ENCODE results near the gene USP34.

The USP34 gene

DNA sequence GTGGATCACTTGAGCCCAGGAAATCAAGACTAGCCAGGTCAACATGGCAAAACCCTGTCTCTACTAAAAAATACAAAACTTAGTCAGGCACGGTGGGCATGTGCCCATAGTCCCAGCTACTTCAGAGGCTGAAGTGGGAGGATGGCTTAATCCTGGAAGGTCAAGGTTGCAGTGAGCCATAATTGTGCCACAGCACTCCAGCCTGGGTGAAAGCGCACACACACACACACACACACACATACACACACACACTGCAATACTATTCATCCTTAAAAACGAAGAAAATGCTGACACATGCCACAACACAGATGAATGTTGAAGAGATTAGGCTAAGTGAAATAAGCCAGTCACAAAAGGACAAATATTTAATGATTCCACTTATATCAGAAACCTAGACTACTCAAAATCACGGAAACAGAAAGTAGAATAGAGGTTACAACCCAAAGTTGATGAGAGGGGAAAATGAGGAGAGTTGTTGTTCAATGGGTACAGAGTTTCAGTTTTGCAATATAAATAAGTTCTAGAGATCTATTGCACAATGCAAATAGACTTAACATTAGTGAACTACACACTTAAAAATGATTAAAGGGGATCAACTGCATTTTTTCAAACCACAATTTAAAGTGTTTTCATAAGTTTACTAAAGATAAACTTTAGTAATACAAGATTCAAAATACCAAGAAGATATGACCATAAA, 114.5 kb downstream of the USP34 start:
- peaks cover 44% of the 10 kb centered on the region for H3K36me3 Mint-ChIP-seq (ENCODE audit: low read depth)
- H3K27ac Mint-ChIP-seq, result no peak overlapping the region
- H3K27me3 Mint-ChIP-seq (ENCODE audit: low read depth), result no peaks in the 10 kb centered on the region
- peaks cover 24% of the 10 kb centered on the region for H3K9me3 Mint-ChIP-seq
- no peak overlapping the region for H3K4me3 Mint-ChIP-seq
- H3K4me1 Mint-ChIP-seq (ENCODE audit: low read depth), result peaks cover 17% of the 10 kb centered on the region

GRCh38 chr2:61354543-61355197, 116.2 kb downstream of the USP34 start:
- Mint-ChIP-seq H3K9me3 (peaks cover 24% of the 10 kb centered on the region), H3K27me3 (ENCODE audit: low read depth) (no peaks in the 10 kb centered on the region), H3K4me3 (no peak overlapping the region), H3K36me3 (ENCODE audit: low read depth) (peaks cover 48% of the 10 kb centered on the region), H3K27ac (no peak overlapping the region), H3K4me1 (ENCODE audit: low read depth) (peaks cover 16% of the 10 kb centered on the region)

DNA sequence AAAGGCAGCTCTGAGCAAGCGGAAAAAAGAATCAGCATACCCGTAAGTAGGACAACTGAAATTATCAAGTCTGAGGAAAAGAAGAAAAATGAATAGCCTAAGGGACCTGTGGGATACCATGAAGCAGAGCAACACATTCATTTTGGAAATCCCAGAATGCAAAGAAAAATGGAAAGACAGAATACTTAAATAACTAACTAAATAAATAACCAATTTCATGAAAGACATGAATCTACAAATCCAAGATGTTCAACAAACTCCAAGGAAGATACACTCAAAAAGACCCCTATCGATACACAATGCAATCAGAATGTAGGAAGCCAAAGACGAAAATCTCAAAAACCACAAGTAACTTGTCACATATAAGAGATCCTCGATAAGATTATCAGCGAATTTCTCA, 117.0 kb downstream of the USP34 start:
- peaks cover 15% of the 10 kb centered on the region for H3K4me1 Mint-ChIP-seq (ENCODE audit: low read depth)
- no peak overlapping the region for H3K27ac Mint-ChIP-seq
- peaks cover 52% of the 10 kb centered on the region for H3K36me3 Mint-ChIP-seq (ENCODE audit: low read depth)
- H3K27me3 Mint-ChIP-seq (ENCODE audit: low read depth), result no peaks in the 10 kb centered on the region
- H3K4me3 Mint-ChIP-seq, result no peak overlapping the region
- H3K9me3 Mint-ChIP-seq, result peaks cover 24% of the 10 kb centered on the region

DNA sequence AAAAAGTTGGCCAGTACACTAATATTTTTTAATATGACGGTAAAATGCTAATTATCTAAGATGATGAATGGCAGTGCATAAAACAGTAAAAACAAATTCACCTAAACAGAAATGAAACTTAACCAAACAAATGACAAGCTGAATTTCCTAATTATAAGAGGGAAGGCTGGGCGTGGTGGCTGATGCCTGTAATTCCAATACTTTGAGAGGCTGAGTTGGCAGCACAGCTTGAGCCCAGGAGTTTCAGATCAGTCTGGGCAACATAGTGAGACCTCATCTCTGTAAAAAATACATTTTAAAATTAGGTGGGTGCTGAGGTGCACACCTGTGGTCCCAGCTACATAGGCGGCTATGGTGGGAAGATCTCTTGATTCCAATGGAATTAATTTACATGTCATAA, 120.1 kb downstream of the USP34 start:
- Mint-ChIP-seq H3K27me3 (ENCODE audit: low read depth) (no peaks in the 10 kb centered on the region), H3K4me1 (ENCODE audit: low read depth) (peaks cover 4% of the 10 kb centered on the region), H3K27ac (no peak overlapping the region), H3K4me3 (no peak overlapping the region), H3K36me3 (ENCODE audit: low read depth) (peaks cover 48% of the 10 kb centered on the region), H3K9me3 (peaks cover 24% of the 10 kb centered on the region)

DNA sequence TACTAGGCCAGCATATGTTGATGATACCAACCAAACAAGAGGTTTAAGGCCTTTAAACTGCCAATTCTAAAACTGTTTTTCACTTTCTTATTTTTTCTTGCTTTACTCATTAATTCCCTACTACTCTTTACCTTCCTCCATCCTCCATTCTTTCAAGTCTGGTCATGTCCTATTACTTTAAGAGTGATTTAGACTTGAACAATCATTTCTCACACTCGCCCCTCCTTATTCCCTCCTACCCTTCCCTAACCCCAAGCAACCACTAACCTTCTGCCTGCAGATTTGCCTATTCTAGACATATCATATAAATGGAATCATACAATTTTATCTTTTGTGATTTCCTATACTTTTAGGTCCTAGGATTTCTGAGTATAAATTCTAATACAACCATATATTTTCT, 127.7 kb downstream of the USP34 start:
- Mint-ChIP-seq H3K4me3 (no peak overlapping the region), H3K27ac (no peak overlapping the region), H3K27me3 (ENCODE audit: low read depth) (no peaks in the 10 kb centered on the region), H3K4me1 (ENCODE audit: low read depth) (peaks cover 5% of the 10 kb centered on the region), H3K9me3 (no peaks in the 10 kb centered on the region), H3K36me3 (ENCODE audit: low read depth) (peaks cover 48% of the 10 kb centered on the region)

DNA sequence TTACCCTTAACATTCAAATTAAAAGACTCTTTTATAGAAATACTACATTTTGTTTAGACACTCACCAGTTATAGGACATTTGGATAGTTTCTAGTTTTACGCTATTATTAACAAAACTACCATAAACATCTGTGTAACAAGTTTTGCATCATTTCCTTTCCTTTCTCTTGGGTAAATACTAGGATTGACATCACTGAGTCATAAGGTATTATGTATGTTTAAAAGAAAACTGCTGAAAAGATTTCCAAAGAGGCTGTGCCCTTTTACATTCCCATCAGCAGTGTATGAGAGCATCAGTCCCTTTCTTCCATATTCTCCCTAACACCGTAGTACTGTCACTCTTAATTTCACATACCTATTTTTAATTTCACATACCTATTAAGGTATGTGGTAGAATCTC, 130.6 kb downstream of the USP34 start:
- Mint-ChIP-seq H3K4me1 (ENCODE audit: low read depth) (peaks cover 4% of the 10 kb centered on the region), H3K36me3 (ENCODE audit: low read depth) (peaks cover 39% of the 10 kb centered on the region), H3K9me3 (no peaks in the 10 kb centered on the region), H3K27ac (no peak overlapping the region), H3K27me3 (ENCODE audit: low read depth) (no peaks in the 10 kb centered on the region), H3K4me3 (no peak overlapping the region)

DNA sequence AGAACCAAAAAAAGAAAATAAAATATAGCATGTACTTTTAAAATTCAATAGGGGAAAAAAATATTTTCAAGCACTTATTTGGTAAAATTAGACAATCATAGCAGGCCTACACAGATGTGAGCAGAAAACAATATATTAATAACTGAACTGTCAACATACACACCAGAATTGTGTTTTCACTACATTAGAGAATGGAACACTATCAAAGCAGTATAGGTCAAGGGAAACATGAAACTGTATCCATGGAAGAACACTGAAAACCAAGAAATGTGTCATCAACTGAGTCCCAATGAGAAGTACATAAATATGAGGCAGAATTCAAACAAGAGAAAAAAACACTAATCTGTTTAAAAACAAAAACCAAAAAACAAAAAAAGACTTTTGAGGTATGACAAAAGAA, 132.4 kb downstream of the USP34 start:
- no peak overlapping the region for H3K4me3 Mint-ChIP-seq
- no peaks in the 10 kb centered on the region for H3K9me3 Mint-ChIP-seq
- H3K27ac Mint-ChIP-seq, result no peak overlapping the region
- no peaks in the 10 kb centered on the region for H3K27me3 Mint-ChIP-seq (ENCODE audit: low read depth)
- peaks cover 4% of the 10 kb centered on the region for H3K4me1 Mint-ChIP-seq (ENCODE audit: low read depth)
- H3K36me3 Mint-ChIP-seq (ENCODE audit: low read depth), result peaks cover 30% of the 10 kb centered on the region

DNA sequence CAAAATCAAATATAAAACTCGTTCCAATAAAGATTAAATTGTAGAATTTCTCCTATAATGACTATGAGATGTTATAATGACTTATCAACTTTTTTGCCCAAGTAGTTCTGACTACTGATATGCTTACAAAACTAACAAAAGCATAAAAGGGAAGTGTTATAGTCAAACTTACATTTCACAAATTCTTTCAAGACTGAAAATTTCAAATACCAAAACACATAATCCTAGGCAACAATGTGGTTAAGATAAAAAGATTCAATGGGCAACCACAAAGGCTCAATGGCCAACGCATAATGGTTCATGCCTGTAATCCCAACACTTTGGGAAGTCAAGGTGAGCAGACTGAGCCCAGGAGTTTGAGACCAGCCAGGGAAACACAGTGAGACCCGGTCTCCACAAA, 135.7 kb downstream of the USP34 start:
- Mint-ChIP-seq H3K27ac (no peak overlapping the region), H3K9me3 (no peaks in the 10 kb centered on the region), H3K4me1 (ENCODE audit: low read depth) (peaks cover 1% of the 10 kb centered on the region), H3K36me3 (ENCODE audit: low read depth) (peaks cover 19% of the 10 kb centered on the region), H3K4me3 (no peak overlapping the region), H3K27me3 (ENCODE audit: low read depth) (no peaks in the 10 kb centered on the region)

DNA sequence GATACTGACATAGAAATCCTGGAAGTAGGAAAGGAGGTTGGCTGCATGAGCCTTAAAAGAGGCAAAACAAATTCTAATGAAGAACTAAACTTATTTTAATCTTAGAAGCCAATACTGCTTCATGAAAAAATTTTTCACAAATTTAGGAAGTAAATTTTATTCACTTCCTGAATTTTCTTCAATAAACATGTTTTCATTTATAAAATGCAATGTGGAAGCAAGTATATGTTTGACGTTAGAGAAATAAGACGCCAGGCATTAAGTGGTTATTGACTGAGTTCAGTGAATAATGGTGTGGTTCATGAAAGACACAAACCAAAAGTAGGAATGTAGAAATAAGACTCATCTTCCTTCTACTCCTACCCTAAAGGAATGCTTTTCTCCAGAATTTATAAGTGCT, 136.4 kb downstream of the USP34 start:
- H3K4me1 Mint-ChIP-seq (ENCODE audit: low read depth), result peaks cover 1% of the 10 kb centered on the region
- H3K36me3 Mint-ChIP-seq (ENCODE audit: low read depth), result peaks cover 21% of the 10 kb centered on the region
- no peak overlapping the region for H3K27ac Mint-ChIP-seq
- no peaks in the 10 kb centered on the region for H3K9me3 Mint-ChIP-seq
- no peaks in the 10 kb centered on the region for H3K27me3 Mint-ChIP-seq (ENCODE audit: low read depth)
- no peak overlapping the region for H3K4me3 Mint-ChIP-seq

- H3K9me3 Mint-ChIP-seq, result no peaks in the 10 kb centered on the region
- peaks cover 27% of the 10 kb centered on the region for H3K36me3 Mint-ChIP-seq (ENCODE audit: low read depth)
- H3K27ac Mint-ChIP-seq, result no peak overlapping the region
- no peak overlapping the region for H3K4me3 Mint-ChIP-seq
- H3K4me1 Mint-ChIP-seq (ENCODE audit: low read depth), result peaks cover 21% of the 10 kb centered on the region
- no peaks in the 10 kb centered on the region for H3K27me3 Mint-ChIP-seq (ENCODE audit: low read depth)
Observed at GRCh38 chr2:61328707-61329251, 142.1 kb downstream of the USP34 start.

- H3K4me3 Mint-ChIP-seq, result no peak overlapping the region
- no peak overlapping the region for H3K27ac Mint-ChIP-seq
- peaks cover 27% of the 10 kb centered on the region for H3K36me3 Mint-ChIP-seq (ENCODE audit: low read depth)
- peaks cover 21% of the 10 kb centered on the region for H3K4me1 Mint-ChIP-seq (ENCODE audit: low read depth)
- no peaks in the 10 kb centered on the region for H3K9me3 Mint-ChIP-seq
- no peaks in the 10 kb centered on the region for H3K27me3 Mint-ChIP-seq (ENCODE audit: low read depth)
Observed at GRCh38 chr2:61327173-61327572, 143.7 kb downstream of the USP34 start.

DNA sequence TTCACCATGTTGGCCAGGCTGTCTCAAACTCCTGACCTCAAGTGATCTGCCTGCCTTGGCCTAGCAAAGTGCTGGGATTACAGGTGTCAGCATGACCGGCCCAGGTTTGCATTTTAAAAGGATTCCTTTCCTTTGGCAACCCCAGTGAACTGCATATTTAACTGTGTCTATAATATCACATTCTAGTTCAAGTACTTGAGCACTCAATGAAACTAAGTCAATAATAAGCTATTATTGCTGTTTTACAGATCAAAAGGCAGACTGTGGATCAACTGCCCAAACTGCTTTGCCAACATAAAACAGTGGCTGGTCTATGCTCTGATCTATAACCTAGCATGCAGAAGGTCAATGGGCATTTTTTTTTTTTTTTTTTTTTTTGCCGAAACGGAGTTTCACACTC, 144.5 kb downstream of the USP34 start:
- peaks cover 21% of the 10 kb centered on the region for H3K4me1 Mint-ChIP-seq (ENCODE audit: low read depth)
- H3K9me3 Mint-ChIP-seq, result no peaks in the 10 kb centered on the region
- H3K4me3 Mint-ChIP-seq, result no peak overlapping the region
- peaks cover 29% of the 10 kb centered on the region for H3K36me3 Mint-ChIP-seq (ENCODE audit: low read depth)
- no peaks in the 10 kb centered on the region for H3K27me3 Mint-ChIP-seq (ENCODE audit: low read depth)
- no peak overlapping the region for H3K27ac Mint-ChIP-seq

DNA sequence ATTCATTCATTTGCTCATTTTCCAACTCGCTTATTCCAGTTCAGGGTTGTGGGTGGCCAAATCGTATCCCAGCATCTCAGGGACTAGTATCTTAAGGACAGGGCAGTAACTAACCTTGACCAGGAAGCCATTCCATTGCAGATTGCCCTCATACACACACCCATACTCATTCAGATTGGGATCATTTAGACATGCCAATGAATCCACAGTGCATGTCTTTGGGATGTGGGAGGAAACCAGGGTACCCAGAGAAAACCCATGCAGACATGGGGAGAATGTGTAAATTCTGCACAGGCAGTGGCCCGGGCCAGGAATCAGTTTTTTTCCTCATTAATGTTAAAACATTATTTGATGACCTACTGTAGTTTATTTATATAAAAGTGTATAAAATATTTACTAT, 150.7 kb downstream of the USP34 start:
- peaks cover 15% of the 10 kb centered on the region for H3K36me3 Mint-ChIP-seq (ENCODE audit: low read depth)
- H3K4me3 Mint-ChIP-seq, result no peak overlapping the region
- no peaks in the 10 kb centered on the region for H3K4me1 Mint-ChIP-seq (ENCODE audit: low read depth)
- no peaks in the 10 kb centered on the region for H3K27me3 Mint-ChIP-seq (ENCODE audit: low read depth)
- H3K27ac Mint-ChIP-seq, result no peak overlapping the region
- H3K9me3 Mint-ChIP-seq, result no peaks in the 10 kb centered on the region

- no peaks in the 10 kb centered on the region for H3K9me3 Mint-ChIP-seq
- H3K4me1 Mint-ChIP-seq (ENCODE audit: low read depth), result no peaks in the 10 kb centered on the region
- peaks cover 14% of the 10 kb centered on the region for H3K36me3 Mint-ChIP-seq (ENCODE audit: low read depth)
Observed at GRCh38 chr2:61318553-61318952, 152.3 kb downstream of the USP34 start.

GRCh38 chr2:61295981-61296380, 174.9 kb downstream of the USP34 start:
- H3K9me3 Mint-ChIP-seq, result no peaks in the 10 kb centered on the region
- H3K4me1 Mint-ChIP-seq (ENCODE audit: low read depth), result peaks cover 13% of the 10 kb centered on the region
- no peak overlapping the region for H3K27ac Mint-ChIP-seq
- no peaks in the 10 kb centered on the region for H3K27me3 Mint-ChIP-seq (ENCODE audit: low read depth)
- H3K4me3 Mint-ChIP-seq, result no peak overlapping the region
- H3K36me3 Mint-ChIP-seq (ENCODE audit: low read depth), result peaks cover 42% of the 10 kb centered on the region

More at GRCh38 chr2:61318553-61318952, 152.3 kb downstream of the USP34 start:
- no peak overlapping the region for H3K4me3 Mint-ChIP-seq
- H3K27ac Mint-ChIP-seq, result no peak overlapping the region
- no peaks in the 10 kb centered on the region for H3K27me3 Mint-ChIP-seq (ENCODE audit: low read depth)

All from T-helper 1 cell treated with Interleukin-12 subunit alpha and Interleukin-12 subunit beta and Interleukin-4 antibody, amounts not matched to agents 30 μg/mL and 1 μg/mL, for 36 hours (primary cell).